GM19351 (cell line): Measurements from ENCODE around the gene NREP.
"Not testable (repeated sequence)": the region's sequence is repeated elsewhere in the genome, so short reads cannot be mapped to it uniquely, and the experiment has no call there.

ENCODE experiments used
- ATAC-seq: cut with Tn5 transposase; IDR thresholded peaks from one replicate; pipeline ENCODE4 v1.9.1; 2021; ENCODE audit warnings: mild to moderate bottlenecking, moderate library complexity; ENCODE audit not compliant: unreplicated experiment

The NREP gene

DNA sequence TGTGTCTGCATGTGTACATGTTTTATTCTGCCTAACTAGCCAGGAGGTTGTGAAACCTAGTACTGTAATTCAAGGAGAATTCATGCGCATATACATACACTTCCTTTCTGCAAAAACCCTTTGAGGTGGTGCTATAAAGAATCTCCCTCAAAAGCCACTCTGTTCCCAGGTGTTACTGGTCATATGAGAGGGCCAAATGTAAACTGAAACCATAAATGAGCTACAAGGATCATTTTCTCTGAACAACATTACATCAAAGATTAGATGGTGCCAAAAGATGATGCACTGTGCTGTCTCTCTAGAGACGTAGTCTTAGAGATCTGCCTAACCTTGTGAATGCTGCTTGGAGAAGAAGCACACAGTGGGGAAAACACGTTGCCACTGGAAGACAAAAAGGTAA is 15.7 kb downstream of the NREP start:
- ATAC-seq: no peak

DNA sequence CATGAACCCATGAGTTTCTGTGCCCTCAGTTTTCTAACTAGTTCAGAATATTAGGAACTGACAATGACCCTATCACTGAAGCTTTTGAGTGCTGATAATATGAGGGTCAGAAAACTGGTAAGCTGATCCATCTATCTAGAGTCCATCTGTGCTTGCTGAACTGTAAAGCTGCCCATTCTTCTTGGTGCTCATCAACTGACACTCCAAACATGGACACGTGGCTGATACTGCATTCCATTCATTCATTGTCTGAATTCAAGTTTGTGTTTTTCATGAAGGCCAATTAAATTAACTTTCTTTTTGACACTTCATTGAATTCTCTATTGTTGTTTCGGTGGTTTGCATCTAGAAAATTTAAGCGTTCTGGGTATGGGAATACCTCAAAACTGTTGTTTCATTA is 17.6 kb downstream of the NREP start:
- no peak for ATAC-seq

DNA sequence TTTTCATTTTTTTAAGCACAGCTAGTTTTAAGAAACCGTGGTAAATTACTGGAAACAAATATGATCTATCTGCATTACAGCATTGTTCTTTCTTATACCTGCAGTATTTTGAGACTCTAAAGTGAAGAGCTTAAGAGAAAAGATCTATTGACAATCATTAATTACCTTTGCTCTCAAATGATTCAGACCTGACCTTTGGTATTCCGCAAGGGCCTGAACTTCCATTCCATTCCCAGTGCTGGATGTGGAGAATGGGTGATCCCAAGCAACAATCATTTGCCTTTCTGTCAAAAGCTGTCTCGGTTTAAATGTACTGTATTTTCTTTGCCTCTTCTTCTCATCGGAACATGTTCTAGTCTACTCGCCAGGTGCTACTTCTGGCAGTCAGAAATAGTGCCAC is 18.9 kb downstream of the NREP start:
- no peak for ATAC-seq

DNA sequence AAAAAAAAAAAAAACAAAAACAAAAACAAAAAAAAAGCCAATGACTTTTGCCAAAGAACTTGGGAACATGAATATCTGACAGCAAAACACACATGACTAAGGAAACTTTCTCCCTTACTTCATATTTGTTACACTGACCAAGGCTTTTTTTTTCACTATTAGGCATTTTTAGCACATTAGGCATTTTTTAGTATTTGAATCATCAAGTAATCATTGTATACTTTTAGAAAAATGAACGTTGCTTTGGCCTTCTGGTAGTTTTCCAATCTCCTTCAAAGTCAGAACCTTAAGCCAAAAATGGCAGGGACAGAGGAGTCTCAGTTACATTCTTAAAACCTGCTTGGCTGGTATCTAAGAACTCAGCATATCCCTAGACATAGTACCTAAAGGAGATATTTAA is 19.3 kb downstream of the NREP start:
- no peak for ATAC-seq

DNA sequence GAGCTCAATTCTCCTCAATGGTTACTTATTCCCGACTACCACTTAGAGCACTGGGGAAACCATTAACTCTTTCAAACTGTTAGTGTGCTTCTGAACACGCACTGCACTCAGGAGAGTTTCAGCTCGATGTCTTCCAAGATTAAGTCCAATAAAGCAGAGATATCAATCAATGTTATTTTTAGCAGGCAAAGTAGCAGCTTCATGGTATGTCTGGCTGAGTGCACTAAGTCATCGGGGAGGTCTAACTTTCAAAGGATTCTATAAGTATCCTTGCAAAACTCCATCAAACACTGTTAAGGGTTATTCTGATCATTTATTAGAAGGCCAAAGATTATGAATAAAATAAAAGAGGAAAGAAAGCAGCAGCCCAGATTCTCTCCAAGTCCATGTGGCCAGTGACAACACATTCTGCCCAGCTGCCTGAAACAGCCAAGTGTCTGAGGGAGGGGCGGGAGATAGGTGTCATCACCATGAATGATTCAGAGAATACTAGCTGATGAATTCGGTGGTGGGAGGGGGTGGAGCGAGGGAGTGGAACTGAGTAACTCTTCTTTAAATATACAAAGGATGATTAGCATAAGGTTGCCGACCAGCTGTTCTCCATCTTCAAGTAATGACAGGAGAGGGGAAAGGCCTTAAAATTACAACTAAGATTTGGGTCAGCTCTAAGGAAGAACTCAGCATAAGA is 21.3 kb downstream of the NREP start:
- ATAC-seq: no peak

DNA sequence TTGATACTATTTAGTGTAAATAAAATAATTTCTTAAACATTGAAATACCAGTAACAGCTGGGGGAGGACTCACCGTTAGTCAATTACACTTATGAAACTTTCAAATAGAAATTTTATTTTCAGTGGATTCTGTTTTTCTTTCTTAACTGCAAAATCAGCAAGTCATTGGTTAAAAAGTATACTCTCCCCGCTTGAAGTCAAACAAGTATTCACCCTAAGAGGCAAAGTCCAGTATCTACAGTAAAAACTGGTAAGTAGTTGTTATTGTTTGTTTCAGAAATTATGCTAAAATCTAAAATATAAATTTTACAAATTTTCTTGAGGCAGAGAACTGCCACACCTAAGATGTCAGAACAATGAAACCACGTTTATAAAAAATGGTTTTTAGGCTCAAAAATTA is 22.4 kb downstream of the NREP start:
- ATAC-seq: no peak

DNA sequence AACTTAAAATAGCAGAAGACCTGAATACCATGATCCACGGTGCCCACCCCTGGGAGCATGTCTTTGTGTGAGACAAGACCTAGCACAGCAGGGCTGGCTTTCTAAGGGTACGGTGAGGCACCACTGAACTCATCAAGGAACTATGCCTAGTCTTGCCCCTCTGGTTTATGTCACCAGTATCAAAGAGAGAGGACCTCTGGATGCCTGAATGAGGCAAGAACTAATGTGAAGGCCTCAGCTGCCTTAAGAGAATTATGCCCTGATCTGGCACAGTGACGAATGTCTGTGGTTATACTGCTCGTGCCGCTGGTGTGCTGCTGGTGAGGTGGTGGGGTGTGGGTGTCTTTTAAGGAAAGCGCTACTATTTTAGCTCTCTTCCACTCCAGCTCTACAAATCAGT is 23.0 kb downstream of the NREP start:
- ATAC-seq: no peak

DNA sequence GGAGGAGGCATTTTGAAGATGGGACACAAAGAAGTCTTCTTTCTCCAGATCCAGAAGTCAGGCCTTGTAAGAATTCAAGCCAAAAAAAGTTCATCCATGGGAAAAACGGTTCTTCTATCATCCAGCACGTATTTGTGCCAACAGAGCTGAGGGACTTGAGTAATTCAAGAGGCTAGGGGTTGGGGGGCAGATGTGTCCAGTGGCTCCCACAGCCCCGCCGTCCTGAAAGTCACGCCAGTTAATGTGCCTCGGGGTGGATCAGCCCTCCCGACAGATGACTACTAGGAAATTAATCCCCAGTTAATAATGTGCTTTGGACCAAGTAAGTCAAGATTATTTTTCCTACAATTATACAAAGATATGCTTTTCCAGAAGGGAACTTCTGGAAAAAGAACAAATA is 23.4 kb downstream of the NREP start:
- no peak for ATAC-seq

DNA sequence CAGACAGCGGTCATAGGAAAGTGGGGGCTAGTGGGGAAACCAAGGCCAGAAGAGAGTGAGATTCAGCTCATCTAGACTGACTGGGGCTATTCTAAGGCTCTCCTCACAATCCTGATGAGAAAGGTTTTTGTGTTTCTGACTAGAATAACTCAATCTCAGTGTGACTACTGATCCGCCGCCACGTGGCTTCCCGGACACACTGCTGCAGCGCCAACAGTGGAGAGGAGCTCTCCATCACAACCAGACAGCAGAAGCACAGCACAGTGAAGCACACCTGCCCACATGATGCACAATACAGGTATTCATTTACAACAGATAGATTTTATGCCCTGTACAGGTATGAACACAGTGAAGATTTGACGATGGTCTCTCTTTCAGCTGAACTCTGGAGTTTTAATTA is 25.4 kb downstream of the NREP start:
- ATAC-seq: no peak

DNA sequence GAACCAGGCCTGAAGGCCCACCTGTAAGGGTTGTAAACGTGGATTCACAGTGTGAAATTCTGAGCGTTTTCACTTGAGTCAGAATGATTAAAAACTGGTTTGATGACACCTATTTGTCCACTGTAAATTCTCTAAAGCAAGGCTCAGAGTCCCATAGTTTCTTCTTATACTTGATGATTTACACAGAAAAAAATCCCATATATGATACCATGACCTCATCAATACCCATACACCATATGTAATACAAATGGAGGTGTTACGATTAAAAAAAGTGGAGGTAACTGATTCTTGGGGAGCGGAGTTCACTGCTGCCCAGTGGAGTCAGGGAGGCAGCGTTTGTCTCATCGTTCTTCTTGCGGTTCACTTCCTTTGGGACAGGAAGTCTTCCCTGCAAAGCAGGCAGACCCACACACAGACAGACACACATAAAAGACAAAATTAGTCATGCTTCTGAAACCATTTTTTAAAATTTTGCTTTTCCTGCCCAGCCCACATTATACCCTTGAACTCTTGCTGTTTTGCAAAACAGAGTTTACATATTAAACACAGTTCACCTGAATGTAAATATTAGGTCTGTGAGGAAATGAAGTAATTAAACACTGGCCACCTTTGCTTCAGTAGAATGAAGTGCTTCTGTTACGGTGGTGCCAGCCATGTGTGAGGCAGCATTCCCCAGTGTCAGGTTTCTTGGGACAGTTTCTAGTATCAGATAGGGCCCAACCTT is 26.2 kb downstream of the NREP start:
- no peak for ATAC-seq

DNA sequence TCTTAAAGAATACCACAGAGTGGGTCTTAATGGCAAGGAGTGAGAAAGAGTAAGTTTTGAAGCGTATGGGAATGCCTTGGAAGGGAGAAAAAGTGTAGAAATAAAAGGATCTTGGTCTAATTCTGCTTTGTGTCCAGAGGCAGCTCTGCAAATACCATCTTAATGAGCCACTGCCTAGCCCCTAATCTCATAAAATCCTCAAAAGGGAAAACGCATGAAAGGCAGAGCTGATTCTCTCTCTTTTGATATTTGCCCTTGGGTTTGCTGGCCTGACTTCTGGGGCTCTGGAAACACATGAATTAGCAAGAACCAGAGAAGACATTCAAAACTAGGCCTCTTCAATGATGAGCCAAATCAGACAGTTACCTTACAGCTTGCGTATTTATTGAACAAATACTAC is 28.1 kb downstream of the NREP start:
- ATAC-seq: no peak

DNA sequence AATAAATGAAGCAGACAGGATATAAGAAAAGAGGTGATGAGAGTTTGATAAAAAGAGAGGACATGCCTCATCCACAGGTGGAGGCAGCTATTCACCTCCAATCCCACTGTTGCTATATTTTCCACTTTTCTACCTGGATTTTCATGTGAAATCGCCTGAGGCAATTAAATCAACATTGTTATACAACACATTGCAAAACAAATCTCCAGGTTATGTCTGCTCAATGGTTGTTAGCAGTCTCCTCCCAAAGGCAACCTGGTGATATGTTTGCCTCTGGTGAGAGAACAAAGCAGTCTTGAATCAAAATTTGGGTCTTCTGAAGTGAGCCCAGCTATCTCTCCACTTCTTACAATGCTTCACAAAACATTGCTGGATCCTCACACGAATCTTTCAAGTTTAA is 30.0 kb downstream of the NREP start:
- ATAC-seq: no peak

DNA sequence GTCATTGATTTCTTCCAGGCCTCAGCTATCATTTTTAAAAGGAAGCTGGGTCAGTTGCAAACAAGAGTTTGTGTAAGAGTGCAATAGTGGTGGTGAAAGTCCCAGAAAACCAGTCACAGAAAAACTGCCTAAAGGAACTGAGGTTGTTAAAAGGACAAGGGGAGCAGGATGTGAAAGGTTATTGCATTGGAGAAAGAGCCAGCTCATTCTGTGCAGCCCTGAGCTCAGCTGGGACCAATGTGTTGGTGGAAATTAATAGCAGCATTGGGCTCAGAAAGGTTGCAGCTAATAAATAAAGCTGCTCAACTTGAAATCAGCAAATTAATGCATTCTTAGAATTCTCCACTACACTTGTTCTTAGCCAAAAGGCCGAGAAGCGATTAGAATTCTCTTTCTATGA is 34.9 kb downstream of the NREP start:
- no peak for ATAC-seq

DNA sequence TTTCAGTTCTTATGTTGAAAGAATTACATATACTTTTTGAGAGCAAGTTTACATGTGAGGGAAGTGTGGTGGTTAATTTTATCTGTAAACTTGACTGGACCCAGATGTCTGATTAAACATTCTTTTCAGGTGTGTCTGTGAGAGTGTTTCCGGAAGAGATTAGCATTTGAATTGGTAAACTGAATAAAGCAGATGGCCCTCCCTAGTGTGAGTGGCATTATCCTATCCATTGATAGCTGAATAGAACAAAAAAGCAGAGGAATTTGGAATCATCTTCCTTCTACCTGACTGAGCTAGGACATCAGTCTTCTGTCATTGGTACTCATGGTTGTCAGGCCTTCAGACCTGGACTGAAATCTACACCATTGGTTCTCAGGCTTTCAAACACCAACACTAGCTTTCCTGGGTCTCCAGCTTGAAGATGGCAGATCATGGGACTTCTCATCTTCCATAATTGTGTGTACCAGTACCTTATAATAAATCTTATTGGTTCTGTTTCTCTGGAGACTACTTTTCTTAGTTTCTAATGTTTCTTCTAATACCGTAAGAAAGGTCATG is 36.6 kb downstream of the NREP start:
- no peak for ATAC-seq

DNA sequence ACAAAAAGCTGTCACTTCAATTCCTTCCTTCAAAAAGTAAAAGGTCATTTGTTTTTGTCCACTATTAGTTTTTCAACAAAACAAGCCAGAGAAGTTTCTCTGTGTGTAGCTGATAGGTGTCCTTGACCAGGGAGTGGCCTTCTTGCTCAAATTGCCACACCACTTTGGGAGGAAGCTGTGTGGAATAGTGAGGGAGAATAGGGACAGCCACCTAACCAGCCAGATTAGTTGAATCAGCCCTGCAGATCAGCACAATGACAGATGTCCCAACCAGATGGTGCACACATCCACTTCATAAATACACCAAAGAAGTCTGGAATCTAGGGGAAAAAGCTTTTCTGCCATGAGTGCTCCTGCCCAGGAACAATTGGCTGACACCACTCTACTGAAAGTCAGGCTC is 37.2 kb downstream of the NREP start:
- ATAC-seq: no peak

DNA sequence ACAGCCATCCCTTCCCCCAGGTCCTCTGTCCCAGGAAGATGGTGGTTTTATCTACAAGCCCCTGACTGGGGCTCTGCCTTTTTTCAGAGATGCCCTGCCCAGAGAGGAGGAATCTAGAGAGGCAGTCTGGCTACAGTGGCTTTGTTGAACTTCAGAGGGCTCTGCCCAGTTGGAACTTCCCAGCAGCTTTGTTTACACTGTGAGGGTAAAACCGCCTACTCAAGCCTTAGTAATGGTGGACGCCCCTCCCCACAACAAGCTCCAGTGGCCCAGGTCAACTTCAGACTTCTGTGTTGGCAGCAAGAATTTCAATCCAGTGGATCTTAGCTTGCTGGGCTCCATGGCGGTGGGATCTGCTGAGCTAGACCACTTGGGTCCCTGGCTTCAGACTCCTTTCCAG is 40.2 kb downstream of the NREP start:
- not testable (repeated sequence) for ATAC-seq

DNA sequence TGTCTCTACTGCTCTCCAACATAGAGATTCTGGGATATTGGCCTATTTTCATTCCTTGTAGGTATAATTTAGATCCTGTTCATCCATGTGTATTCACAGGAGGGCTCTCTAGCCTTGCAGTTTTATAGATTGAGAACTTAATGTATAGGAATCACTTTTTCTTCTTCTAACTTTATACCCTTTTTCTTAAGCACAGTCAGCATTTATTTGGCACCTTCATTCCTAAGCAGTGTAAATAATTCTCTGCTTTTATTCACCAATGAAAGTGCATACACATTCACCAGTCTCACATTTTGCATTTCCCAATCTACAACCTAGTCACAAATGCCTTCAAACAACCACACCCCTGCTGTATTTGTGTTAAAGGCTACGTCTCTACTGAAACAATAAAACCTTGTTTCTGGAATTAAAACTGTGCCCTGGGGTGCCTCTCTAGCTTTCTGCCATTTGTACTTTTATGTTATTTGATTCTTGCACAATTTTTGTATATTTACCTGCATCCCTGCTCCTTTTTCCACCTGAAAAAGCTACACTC is 49.3 kb downstream of the NREP start:
- no peak for ATAC-seq

DNA sequence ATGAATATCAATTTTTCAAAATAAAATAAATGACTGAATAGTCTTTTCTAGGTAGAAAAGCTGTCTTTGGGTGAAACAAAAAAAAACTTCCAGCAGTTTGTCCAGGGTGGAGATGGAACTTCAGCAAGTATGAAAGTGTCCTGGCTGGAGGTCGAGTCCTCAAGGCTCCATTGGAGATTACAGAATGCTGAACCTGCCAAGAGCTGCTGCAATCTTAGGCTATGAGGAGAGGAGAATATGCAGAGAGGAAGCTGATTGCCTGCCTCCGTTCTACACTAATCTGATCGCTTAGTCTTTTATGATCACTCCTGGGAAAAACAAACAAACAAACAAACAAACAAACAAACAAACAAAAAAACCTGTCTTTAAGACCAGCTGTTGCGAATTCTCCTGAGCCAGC is 50.6 kb downstream of the NREP start:
- no peak for ATAC-seq

DNA sequence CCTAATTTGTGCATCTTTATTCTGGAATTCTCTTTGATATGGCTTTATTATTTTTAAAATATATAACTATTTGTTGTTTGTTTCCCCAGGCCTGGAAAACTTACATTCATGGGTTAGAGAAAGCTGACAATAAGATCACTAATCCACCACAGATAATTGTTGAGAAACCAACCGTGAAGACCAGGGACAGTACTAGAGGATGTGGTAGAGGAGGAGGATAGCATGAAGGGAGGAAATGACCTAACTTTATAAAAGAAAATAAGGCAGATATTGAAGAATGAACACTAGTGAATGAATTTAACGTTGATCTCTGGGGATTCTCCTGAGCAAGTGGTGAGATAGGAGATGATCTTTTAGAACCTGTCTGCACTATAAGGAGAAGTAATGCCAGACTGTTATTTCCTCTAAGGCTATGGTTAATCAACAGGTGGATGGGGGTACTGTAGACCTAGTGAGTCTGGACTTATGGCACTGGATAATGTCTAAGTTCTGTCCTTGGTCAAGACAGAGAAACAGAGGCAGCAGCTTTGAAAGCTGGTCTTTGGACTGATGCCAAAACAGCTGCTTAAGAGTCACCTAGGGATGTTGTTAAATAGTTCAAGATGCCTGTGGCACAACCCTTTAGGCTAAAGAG is 52.4 kb downstream of the NREP start:
- no peak for ATAC-seq

DNA sequence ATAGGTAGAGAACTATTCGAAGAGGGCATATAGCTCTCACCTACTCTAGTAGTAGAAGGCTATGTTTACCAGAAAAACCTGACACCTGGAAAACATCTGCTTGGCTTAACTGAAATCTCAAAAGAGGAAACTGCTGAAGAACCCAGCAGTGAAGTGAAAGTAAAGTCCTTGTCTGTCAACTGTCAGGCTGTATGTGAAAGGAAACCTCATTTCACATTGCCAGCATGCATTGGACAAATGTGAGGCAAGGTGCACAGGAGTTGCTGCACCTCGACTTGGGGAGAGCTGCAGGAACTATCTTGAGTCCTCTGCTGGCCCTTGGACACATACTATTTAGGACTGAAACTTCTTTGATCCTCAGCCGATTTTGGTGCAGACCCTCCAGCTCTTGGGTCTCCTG is 53.3 kb downstream of the NREP start:
- peak; percentile 97 for ATAC-seq

DNA sequence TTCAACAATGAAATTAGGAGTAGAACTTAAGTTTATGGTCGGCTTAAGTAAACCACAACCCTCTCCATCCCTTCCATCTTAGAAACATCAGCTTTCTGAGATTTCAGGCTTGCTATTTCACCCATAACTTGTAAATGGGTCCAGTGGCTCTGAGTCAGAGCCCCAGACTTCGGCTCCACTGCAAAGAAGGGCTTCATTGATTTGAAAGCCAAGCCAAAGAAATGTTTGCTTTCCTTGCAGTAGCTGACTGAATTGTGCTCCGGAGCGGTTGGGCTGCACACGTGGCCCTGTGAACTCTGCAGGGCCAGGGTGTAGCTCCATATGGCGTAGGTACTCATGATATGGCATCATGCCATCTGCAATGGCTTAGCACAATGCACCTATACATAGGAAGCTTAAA is 57.0 kb downstream of the NREP start:
- no peak for ATAC-seq

DNA sequence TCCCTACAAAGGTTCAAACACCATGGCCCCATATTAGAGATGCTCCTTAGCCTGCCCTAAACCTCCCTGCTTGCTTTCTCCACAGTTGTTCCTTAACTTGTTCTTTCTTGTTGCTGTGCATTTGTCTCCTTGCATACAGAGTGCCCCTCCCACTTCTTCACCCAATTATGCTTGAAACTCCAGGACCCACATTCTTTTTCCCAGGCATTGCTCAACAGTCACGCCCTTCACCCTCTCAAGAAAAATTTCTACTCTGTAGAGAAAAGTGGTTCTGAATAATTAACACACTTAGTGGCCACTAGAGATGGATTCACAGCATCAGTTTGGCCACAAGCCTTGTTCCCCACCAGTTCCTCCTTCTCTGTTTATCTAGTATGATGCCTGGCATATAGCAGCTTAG is 57.7 kb downstream of the NREP start:
- no peak for ATAC-seq
